T-helper 22 cell (primary cell): ENCODE results near the gene GCNT2.
"Not testable (repeated sequence)": the region's sequence is repeated elsewhere in the genome, so short reads cannot be mapped to it uniquely, and the experiment has no call there.

ENCODE experiments used
- DNase-seq: peaks from one replicate; pipeline ENCODE4 v3.0.0-alpha.2; 2020; ENCODE audit warnings: low read depth

Gene GCNT2

GRCh38 chr6:10580570-10580969 is 59.4 kb downstream of the GCNT2 start:
- no peak for DNase-seq

- not testable (repeated sequence) for DNase-seq
Observed at GRCh38 chr6:10581402-10581801, 60.3 kb downstream of the GCNT2 start.

- DNase-seq, result no peak
Observed at GRCh38 chr6:10582774-10583508, 61.8 kb downstream of the GCNT2 start.

DNA sequence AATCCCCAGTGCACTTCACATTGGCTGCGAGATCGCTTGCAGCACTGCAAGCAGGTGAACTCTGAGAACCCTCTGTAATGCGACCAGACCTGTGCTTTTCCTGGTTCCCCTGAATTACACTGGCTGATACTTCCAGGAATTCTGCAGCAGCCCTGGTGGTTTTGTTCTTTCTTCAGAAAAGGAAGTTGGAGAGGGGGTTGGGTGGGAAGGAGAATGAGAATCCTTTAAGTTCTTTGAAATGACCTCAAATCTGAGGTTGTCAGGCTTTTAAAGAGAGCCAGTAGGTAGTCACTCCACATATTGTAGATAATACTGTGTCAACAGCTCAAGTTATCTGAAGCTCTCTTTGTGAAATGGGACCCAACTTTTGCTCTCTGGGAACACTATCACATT is 62.4 kb downstream of the GCNT2 start:
- DNase-seq, result no peak

- DNase-seq, result no peak
Observed at GRCh38 chr6:10584607-10585006, 63.5 kb downstream of the GCNT2 start.

- DNase-seq, result no peak
Observed at GRCh38 chr6:10585209-10585845, 64.2 kb downstream of the GCNT2 start.

GRCh38 chr6:10586302-10586701 is 65.2 kb downstream of the GCNT2 start:
- DNase-seq, result no peak

DNA sequence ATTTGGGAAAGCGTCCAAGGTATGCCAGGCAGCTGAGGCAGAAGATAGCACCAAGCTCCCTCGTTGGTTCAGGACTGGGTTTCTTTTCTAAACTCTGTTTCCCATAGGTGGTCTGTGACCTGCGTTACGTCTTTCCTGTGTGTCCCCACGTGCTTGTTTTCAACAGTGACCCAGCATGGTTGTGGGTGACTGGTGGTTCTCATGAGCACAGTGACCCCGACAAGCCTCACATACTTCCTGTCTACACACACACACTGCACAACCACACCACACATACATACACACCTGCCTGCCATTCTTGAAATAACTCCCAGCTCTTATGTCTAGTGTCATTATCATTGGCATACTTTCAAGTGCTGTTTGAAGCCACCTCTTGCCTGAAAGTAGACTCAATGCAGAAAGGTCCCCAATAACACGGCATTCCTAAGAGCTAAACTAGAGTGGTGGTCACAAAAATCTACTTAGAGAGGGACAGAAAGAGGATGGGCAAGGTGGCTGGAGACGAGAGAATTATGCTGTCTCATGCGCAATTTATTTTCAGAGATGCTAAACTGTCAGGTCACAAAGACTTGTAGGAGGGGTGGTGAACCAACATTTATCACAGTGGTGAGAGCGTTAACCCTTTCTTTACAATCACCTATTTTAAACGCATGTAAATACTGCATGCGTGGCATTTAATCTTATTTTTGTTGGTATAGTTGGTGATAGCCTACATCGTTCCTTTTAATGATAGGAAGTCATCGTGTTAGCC is 66.7 kb downstream of the GCNT2 start:
- DNase-seq, result no peak

- no peak for DNase-seq
Observed at GRCh38 chr6:10588562-10589428, 67.6 kb downstream of the GCNT2 start.

DNA sequence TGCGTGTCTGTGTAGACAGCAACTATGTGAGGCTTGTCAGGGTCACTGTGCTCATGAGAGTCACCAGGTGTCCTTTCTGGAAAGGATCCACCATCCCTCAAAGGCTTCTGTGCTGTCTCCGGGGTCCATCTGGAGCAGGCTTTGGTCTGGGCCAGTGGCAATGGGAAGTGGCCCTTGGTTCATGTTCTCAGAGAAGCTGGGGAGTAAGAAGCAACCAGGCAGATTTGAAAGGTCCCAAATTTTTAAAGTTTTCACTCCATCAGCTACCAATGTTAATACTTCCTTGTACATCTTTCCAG is 68.2 kb downstream of the GCNT2 start:
- DNase-seq, result no peak

DNA sequence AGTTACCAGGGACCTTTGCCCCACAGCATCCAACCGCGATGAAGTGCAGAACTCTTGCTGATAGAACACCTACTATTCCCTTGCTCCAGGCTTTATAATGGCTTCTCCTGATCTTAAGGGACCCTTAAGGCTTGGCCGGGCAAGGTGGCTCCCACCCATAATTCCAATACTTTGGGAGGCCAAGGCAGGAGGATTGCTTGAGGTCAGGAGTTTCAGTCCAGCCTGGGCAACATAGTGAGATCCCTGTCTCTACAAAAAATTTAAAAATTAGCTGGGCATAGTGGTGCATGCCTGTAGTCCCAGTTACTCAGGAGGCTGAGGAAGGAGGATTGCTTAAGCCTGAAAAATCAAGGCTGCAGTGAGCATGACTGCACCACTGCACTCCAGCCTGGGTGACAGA is 68.8 kb downstream of the GCNT2 start:
- no peak for DNase-seq

- no peak for DNase-seq
Observed at GRCh38 chr6:10591422-10592160, 70.4 kb downstream of the GCNT2 start.

- no peak for DNase-seq
Observed at GRCh38 chr6:10595731-10596664, 74.8 kb downstream of the GCNT2 start.

- DNase-seq, result no peak
Observed at GRCh38 chr6:10597499-10598001, 76.4 kb downstream of the GCNT2 start.

DNA sequence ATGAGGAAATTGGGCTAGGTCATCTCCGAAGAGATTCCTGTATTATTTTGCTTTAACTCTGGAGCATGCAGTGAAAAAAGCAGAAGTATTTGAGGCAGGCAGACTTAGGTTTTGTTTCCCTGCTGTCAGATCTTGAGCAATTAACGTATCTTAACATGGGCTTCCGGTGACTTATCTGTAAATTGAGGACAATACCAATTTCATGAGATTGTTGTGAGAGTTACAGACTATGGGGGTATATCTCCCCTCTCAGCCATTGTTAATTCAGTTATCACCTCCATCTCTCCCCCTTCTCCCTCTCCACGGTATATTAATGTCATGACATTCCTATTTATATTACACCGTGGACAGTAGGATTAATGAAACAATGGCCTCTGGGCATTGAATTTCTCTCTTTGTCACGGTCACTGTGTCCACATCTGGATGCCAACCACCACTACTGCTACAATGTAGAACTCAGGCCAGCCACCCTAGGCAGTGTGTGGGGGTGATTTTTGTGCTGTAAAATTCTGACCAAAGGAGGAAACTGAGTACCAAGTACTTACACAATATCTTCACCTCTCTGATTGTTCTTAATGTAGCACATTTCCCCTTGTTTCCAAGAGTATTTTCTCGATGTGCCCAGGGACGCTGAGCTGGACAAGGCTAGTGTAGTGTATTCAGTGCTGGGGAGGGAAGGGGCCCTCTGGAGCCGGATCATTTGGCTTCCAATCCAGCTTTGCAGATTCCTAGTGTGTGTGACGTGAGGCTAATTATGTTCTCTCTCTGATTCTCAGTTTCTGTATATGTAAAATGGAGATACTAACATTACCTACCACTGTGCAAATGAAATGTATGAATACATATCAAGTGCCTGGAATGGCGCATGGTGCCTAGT is 77.2 kb downstream of the GCNT2 start:
- no peak for DNase-seq

DNA sequence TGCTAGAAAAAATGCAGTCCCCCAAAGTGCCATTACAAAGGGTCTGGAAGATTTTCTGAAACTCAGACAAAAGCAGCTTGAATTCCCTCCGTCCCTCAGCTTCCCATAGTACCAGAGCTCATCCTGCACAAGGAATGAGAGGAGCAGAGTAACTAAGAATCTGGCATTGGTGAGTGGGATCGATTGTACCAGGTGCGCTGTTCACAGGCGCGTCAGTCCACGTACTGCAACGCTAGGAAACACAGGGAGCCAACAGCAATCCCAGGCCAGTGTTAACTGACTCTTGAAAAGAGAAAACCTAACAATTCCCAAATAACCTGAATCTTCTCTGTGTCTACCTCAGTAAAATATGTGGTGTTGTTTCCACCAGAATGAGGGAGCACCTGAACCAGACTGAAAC is 77.9 kb downstream of the GCNT2 start:
- no peak for DNase-seq

DNA sequence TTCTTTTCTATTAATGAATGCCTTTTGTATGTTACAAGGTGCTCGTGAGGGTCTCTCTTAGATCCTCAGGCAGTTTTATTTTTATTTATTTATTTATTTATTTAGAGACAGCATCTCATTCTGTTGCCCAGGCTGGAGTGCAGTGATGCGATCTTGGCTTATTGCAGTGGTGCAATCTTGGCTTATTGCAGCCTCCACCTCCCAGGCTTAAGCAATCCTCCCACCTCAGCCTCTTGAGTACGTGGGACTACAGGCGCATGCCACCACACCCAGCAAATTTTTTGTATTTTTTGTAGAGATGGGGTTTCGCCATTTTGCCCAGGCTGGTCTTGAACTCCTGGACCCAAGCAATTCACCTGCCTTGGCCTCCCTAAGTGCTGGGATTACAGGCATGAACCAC is 79.5 kb downstream of the GCNT2 start:
- DNase-seq, result not testable (repeated sequence)

- no peak for DNase-seq
Observed at GRCh38 chr6:10603219-10603618, 82.1 kb downstream of the GCNT2 start.

- DNase-seq, result no peak
Observed at GRCh38 chr6:10609038-10609437, 87.9 kb downstream of the GCNT2 start.
